GM23338 (cell line): ENCODE results near the gene RAD21L1.

Source experiments
- CREB1 ChIP-seq: fragments of 250-450 bp; sonication (Bioruptor Pico); IDR thresholded peaks from 2 replicates; pipeline ENCODE4 v1.5.0; 2020; ENCODE audit warnings: low read depth, mild to moderate bottlenecking, moderate library complexity
- CTCF ChIP-seq, 2 experiments: fragments of 200-600 bp in 1 of 2; sonication (generic) in 1 of 2; conservative IDR thresholded peaks; 2 replicates each; pipeline versions ENCODE4 v1.5.1 to v1.6.1; 2016 to 2017; ENCODE audit warnings: antibody characterized with exemption in 2 of 2, low read depth in 2 of 2, mild to moderate bottlenecking in 2 of 2, moderate library complexity in 1 of 2
- EZH2 ChIP-seq: fragments of 200-600 bp; sonication (generic); IDR thresholded peaks from one replicate; pipeline ENCODE4 v1.8.0; 2017; ENCODE audit warnings: antibody characterized with exemption, mild to moderate bottlenecking, low read depth; ENCODE audit not compliant: unreplicated experiment
- EZH2phosphoT487 ChIP-seq: fragments of 200-600 bp; sonication (generic); IDR thresholded peaks from one replicate; pipeline ENCODE4 v1.8.1; 2018; ENCODE audit warnings: antibody characterized with exemption; ENCODE audit not compliant: unreplicated experiment
- JUNB ChIP-seq: IDR thresholded peaks from one replicate; pipeline ENCODE4 v1.6.1; 2016; ENCODE audit warnings: antibody characterized with exemption; ENCODE audit not compliant: unreplicated experiment
- POLR2AphosphoS5 ChIP-seq: IDR thresholded peaks from 2 replicates; pipeline ENCODE4 v1.6.1; 2016; ENCODE audit warnings: antibody characterized with exemption, low read depth

DNA sequence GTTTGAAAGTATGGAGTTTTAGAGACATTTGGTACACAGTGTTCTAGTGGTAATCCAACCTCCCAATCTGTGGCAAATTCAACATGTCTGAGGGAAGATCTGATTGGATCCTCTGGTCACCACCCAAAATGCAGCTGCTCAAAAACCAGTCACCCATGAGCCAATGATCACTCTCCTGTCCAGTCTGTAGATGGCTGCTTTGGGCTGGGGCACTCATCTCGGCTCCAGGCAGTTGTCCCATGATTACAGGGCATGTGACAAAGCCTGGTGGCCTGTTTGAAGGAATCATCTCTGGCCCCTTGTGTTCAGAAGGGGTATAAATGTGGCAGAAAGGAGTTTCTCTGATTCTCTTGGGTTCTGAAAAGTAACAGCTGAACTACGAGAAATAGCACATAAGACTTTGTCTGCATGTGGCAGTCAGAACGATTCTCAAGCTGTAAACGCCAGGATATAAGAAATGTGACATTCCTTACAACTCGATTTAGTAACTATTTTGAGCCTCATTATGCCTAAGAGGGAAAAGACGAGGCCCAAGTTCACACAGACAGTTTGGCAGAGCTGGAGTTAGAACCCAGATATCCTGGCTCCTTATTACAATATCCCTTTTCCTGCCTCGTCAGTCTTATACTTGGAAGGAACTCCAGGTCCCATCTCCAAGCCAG, 26.5 kb upstream of the RAD21L1 start:
- no peak for TF ChIP-seq JUNB
- TF ChIP-seq CTCF (conservative IDR thresholded peaks at IDR 0.05; ENCODE audit: low read depth in 2 of 2), result no peak
- no peak for TF ChIP-seq POLR2AphosphoS5
- TF ChIP-seq CREB1 (CRISPR knock-in tag), result no peak
- no peak for TF ChIP-seq EZH2
- TF ChIP-seq EZH2phosphoT487, result no peak
